Glutamatergic neuron (in vitro differentiated cells): ENCODE measurements around the gene ACAP2. TPM values are rescaled to one million over a fixed set of nuclear protein-coding genes. Genes with fewer than 3 reads are reported as not detected.
"Not testable (repeated sequence)": the region's sequence is repeated elsewhere in the genome, so short reads cannot be mapped to it uniquely, and the experiment has no call there.

ENCODE experiments used
- DNase-seq: peaks from one replicate; pipeline ENCODE4 v3.0.0; 2022
- H3K27ac Mint-ChIP-seq: one replicate; pipeline ENCODE4 v1.8.0; 2020; ENCODE audit warnings: mild to moderate bottlenecking, mixed read lengths, inconsistent platforms; ENCODE audit not compliant: unreplicated experiment
- H3K27me3 Mint-ChIP-seq: one replicate; pipeline ENCODE4 v1.8.0; 2020; ENCODE audit warnings: mild to moderate bottlenecking, moderate library complexity, mixed read lengths, inconsistent platforms; ENCODE audit not compliant: unreplicated experiment
- H3K36me3 Mint-ChIP-seq: one replicate; pipeline ENCODE4 v1.8.0; 2020; ENCODE audit warnings: mild to moderate bottlenecking, mixed read lengths, inconsistent platforms; ENCODE audit not compliant: unreplicated experiment
- H3K4me1 Mint-ChIP-seq: one replicate; pipeline ENCODE4 v1.8.0; 2020; ENCODE audit warnings: mild to moderate bottlenecking, low read depth, mixed read lengths, inconsistent platforms; ENCODE audit not compliant: unreplicated experiment
- H3K4me3 Mint-ChIP-seq: one replicate; pipeline ENCODE4 v1.8.0; 2020; ENCODE audit warnings: mild to moderate bottlenecking, mixed read lengths, inconsistent platforms; ENCODE audit not compliant: unreplicated experiment
- H3K9me3 Mint-ChIP-seq: one replicate; pipeline ENCODE4 v1.8.0; 2020; ENCODE audit warnings: mild to moderate bottlenecking, moderate library complexity, mixed read lengths, inconsistent platforms; ENCODE audit not compliant: unreplicated experiment
- total RNA-seq: library from RNA; stranded (reverse); fragmentation: NEBNext Ultra II Directional; extraction: Animal tissue kit (Norgen Biotek cat#: 25700); gene quantifications from one replicate; pipeline ENCODE4 v1.2.1, GENCODE V29; 2021; ENCODE audit not compliant: unreplicated experiment
- TF ChIP-seq, protein P1 (sequence below): fragments of 200-600 bp; sonication (generic); IDR thresholded peaks from one replicate; pipeline ENCODE4 v1.5.0; 2021; ENCODE audit not compliant: partially characterized antibody, unreplicated experiment

Gene ACAP2
- total RNA-seq, 1 donor from 2014 or later: 60.9 TPM

DNA sequence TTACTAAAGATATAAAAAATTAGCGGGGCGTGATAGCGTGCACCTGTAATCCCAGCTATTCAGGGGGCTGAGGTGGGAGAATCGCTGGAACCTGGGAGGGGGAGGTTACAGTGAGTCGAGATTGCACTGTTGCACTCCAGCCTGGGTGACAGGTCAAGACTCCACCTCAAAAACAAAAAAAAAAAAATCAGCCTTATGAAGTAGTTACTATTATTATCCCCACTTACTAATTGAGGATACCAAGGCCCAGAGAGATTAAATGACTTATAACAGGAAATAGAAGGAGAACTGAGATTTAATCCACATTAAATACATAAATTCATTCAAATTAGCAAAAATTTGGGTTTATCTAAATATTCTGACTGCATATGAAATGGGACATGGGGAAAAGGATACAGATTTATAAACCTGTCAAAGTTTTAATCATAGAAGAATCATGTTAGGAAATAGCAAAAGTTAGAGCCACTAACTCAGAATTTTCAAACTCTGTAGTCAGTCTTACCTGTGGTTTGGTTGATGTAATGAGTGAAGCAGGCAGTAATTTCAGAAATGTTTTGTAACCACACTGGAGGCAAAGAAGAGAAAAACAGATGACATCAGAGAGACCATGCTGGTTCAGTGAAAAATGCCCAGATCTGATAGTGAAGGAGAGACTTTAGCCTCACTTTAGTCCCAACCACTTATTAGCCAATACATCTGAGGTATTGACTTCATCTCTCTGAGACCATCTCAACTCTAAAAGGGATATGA is 25.0 kb upstream of the ACAP2 start:
- TF ChIP-seq, protein P1, sequence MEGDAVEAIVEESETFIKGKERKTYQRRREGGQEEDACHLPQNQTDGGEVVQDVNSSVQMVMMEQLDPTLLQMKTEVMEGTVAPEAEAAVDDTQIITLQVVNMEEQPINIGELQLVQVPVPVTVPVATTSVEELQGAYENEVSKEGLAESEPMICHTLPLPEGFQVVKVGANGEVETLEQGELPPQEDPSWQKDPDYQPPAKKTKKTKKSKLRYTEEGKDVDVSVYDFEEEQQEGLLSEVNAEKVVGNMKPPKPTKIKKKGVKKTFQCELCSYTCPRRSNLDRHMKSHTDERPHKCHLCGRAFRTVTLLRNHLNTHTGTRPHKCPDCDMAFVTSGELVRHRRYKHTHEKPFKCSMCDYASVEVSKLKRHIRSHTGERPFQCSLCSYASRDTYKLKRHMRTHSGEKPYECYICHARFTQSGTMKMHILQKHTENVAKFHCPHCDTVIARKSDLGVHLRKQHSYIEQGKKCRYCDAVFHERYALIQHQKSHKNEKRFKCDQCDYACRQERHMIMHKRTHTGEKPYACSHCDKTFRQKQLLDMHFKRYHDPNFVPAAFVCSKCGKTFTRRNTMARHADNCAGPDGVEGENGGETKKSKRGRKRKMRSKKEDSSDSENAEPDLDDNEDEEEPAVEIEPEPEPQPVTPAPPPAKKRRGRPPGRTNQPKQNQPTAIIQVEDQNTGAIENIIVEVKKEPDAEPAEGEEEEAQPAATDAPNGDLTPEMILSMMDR: no peak
- H3K27me3 Mint-ChIP-seq: no peaks in the 10 kb centered on the region
- no peak overlapping the region for H3K4me3 Mint-ChIP-seq
- H3K9me3 Mint-ChIP-seq: peaks cover 3% of the 10 kb centered on the region
- no peak for DNase-seq
- no peaks in the 10 kb centered on the region for H3K4me1 Mint-ChIP-seq
- H3K27ac Mint-ChIP-seq: no peak overlapping the region
- peaks cover 15% of the 10 kb centered on the region for H3K36me3 Mint-ChIP-seq

DNA sequence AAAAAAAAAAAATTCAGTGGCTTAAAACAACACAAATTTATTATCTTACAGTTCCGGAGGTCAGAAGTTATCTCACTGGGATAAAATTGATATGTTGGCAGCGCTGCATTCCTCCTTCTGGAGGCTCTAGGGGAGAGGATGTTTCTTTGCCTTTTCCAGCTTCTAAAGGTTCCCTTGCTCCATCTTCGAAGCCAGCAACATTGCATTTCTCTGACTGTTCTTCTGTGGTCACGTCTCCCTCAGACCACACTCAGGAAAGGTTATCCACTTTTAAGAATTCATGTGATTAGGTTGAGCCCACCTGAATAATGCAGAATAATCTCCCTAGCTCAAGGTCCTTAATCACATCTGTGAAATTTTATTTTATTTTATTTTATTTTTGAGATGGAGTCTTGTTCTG is 23.4 kb upstream of the ACAP2 start:
- no peak for DNase-seq
- Mint-ChIP-seq H3K36me3 (peaks cover 15% of the 10 kb centered on the region), H3K27ac (no peak overlapping the region), H3K4me3 (no peak overlapping the region), H3K4me1 (no peaks in the 10 kb centered on the region), H3K27me3 (no peaks in the 10 kb centered on the region), H3K9me3 (peaks cover 3% of the 10 kb centered on the region)
- TF ChIP-seq, protein P1: no peak

DNA sequence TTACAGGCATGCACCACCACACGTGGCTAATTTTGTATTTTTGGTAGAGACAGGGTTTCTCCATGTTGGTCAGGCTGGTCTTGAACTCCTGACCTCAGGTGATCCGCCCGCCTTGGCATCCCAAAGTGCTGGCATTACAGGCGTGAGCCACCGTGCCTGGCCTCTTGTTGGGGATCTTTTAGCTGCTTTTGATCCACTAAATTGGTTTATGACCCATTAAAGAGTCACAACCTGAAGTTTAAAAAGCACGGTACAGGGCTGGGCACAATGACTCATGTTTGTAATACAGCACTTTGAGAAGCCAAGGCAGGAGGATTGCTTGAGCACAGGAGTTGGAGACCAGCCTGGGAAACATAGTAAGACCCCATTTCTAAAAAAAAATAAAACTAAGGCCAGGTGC is 20.1 kb upstream of the ACAP2 start:
- not testable (repeated sequence) for H3K9me3 Mint-ChIP-seq, DNase-seq, H3K27ac Mint-ChIP-seq, H3K4me1 Mint-ChIP-seq, H3K4me3 Mint-ChIP-seq, H3K27me3 Mint-ChIP-seq, H3K36me3 Mint-ChIP-seq

DNA sequence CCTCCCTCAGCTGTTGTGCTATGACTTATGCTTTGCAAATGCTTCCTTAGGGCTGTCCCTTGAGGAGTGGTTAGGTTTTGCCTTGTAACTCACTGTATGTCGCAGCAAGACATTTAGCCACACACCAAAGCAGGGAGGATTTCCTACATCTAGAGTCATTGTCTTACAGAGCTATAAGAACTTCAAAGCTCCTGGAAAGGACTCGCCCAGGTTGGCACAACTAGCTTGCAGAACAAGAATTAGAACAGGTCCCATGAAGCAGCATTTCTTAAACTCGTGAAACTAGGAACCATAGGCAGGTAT is 19.4 kb upstream of the ACAP2 start:
- Mint-ChIP-seq H3K27me3 (no peaks in the 10 kb centered on the region), H3K27ac (no peak overlapping the region), H3K4me1 (no peaks in the 10 kb centered on the region), H3K4me3 (no peak overlapping the region), H3K36me3 (no peaks in the 10 kb centered on the region), H3K9me3 (no peaks in the 10 kb centered on the region)
- TF ChIP-seq, protein P1: no peak
- no peak for DNase-seq

DNA sequence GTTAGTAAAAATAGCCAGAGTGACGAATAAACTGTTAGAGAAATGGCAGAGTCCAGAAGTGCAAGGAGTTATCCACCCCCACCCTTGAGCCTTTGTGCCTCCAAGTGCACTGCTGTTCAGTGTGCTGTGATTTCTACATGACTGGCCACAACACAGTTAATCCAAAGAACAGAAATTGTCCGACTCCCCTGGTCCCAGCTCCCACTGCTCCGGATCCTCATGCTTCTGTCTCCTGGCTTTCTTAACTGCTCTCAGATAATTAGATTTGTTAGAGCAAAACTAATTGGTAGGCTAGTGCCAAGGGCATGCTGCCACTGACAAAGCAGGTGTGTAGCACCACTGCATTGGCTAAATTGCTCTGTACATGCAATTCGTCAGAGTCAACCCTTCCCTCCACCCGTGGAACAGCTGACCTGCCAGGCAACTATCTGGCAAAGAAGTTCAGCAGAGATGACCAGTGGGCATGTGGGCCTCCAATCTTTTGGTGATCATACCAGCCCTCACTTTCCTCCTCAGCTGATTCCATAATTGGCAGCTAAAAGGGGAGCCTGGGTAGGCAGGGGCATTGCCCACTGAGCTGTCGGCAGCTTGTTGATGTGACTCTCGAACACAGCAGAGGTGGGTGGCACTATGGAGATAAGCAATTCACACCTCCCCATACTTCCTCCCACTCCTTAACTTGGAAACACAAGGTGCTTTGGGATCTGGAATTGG is 18.9 kb upstream of the ACAP2 start:
- H3K4me3 Mint-ChIP-seq: no peak overlapping the region
- no peaks in the 10 kb centered on the region for H3K4me1 Mint-ChIP-seq
- H3K27ac Mint-ChIP-seq: no peak overlapping the region
- H3K36me3 Mint-ChIP-seq: no peaks in the 10 kb centered on the region
- H3K27me3 Mint-ChIP-seq: no peaks in the 10 kb centered on the region
- no peak for DNase-seq
- TF ChIP-seq, protein P1: no peak
- H3K9me3 Mint-ChIP-seq: no peaks in the 10 kb centered on the region
